Skeletal muscle satellite cell (primary cell): Measurements from ENCODE around the gene POLDIP2.

Experiments used
- H3K27me3 ChIP-seq: 2 replicates; pipeline ENCODE4 v1.7.0; 2013; ENCODE audit warnings: low read length; ENCODE audit not compliant: control insufficient read depth, insufficient read depth
- H3K36me3 ChIP-seq: 2 replicates; pipeline ENCODE4 v1.7.0; 2013; ENCODE audit warnings: mild to moderate bottlenecking, control low read depth, low read length; ENCODE audit not compliant: insufficient read depth
- H3K4me1 ChIP-seq: 2 replicates; pipeline ENCODE4 v1.7.0; 2013; ENCODE audit warnings: low read length; ENCODE audit not compliant: control insufficient read depth, insufficient read depth
- H3K4me2 ChIP-seq: 2 replicates; pipeline ENCODE4 v1.7.0; 2013; ENCODE audit warnings: mild to moderate bottlenecking, low read length
- H3K4me3 ChIP-seq: 2 replicates; pipeline ENCODE4 v1.7.0; 2013; ENCODE audit warnings: low read length
- H3K9ac ChIP-seq: 2 replicates; pipeline ENCODE4 v1.7.0; 2013; ENCODE audit warnings: mild to moderate bottlenecking, low read depth, low read length, moderate library complexity
- H3K9me3 ChIP-seq: replicated peaks from 2 replicates; pipeline ENCODE4 v1.7.0; 2013; ENCODE audit warnings: mild to moderate bottlenecking, control low read depth, low read length

POLDIP2 gene

GRCh38 chr17:28318759-28319597, 38.3 kb downstream of the POLDIP2 start, which contains the start of gene TMEM97:
TMEM97 (plus strand) TSS chr17:28319200; CDS start chr17:28319240, 40 bp downstream.
- peaks cover 2% of the 10 kb centered on the region for H3K27me3 ChIP-seq
- no peaks in the 10 kb centered on the region for H3K9me3 ChIP-seq
- H3K4me3 ChIP-seq, result peak within 1 kb of the TSS; percentile 80
- no peaks in the 10 kb centered on the region for H3K36me3 ChIP-seq
- H3K9ac ChIP-seq, result peak within 1 kb of the TSS; percentile 80
- peaks cover 21% of the 10 kb centered on the region for H3K4me1 ChIP-seq
- H3K4me2 ChIP-seq, result peak within 1 kb of the TSS; percentile 94

- Histone ChIP-seq H3K36me3 (no peaks in the 10 kb centered on the region), H3K4me3 (peak overlapping the region; percentile 80), H3K9me3 (no peaks in the 10 kb centered on the region), H3K27me3 (peaks cover 8% of the 10 kb centered on the region), H3K4me1 (peaks cover 21% of the 10 kb centered on the region), H3K4me2 (peak overlapping the region; percentile 94), H3K9ac (peak overlapping the region; percentile 33)
Observed at GRCh38 chr17:28317966-28318758, 39.2 kb downstream of the POLDIP2 start.

- peaks cover 21% of the 10 kb centered on the region for H3K4me1 ChIP-seq
- peaks cover 16% of the 10 kb centered on the region for H3K27me3 ChIP-seq
- H3K4me2 ChIP-seq, result no peak overlapping the region
- no peak overlapping the region for H3K4me3 ChIP-seq
- H3K36me3 ChIP-seq, result no peaks in the 10 kb centered on the region
- H3K9ac ChIP-seq, result no peak overlapping the region
- no peaks in the 10 kb centered on the region for H3K9me3 ChIP-seq
Observed at GRCh38 chr17:28317099-28317965, 40.0 kb downstream of the POLDIP2 start.

GRCh38 chr17:28315846-28316705, 41.3 kb downstream of the POLDIP2 start:
- Histone ChIP-seq H3K9ac (no peak overlapping the region), H3K9me3 (no peaks in the 10 kb centered on the region), H3K27me3 (peaks cover 19% of the 10 kb centered on the region), H3K4me2 (no peak overlapping the region), H3K4me1 (peaks cover 21% of the 10 kb centered on the region), H3K4me3 (no peak overlapping the region), H3K36me3 (no peaks in the 10 kb centered on the region)

- H3K36me3 ChIP-seq, result no peaks in the 10 kb centered on the region
- no peaks in the 10 kb centered on the region for H3K9me3 ChIP-seq
- peaks cover 25% of the 10 kb centered on the region for H3K27me3 ChIP-seq
- H3K4me1 ChIP-seq, result peaks cover 9% of the 10 kb centered on the region
- no peak overlapping the region for H3K4me3 ChIP-seq
- H3K4me2 ChIP-seq, result no peak overlapping the region
- H3K9ac ChIP-seq, result no peak overlapping the region
Observed at GRCh38 chr17:28313841-28314240, 43.5 kb downstream of the POLDIP2 start.

- no peak overlapping the region for H3K4me2 ChIP-seq
- no peaks in the 10 kb centered on the region for H3K36me3 ChIP-seq
- H3K27me3 ChIP-seq, result peaks cover 59% of the 10 kb centered on the region
- no peaks in the 10 kb centered on the region for H3K9me3 ChIP-seq
- no peaks in the 10 kb centered on the region for H3K4me1 ChIP-seq
- H3K9ac ChIP-seq, result no peak overlapping the region
- no peak overlapping the region for H3K4me3 ChIP-seq
Observed at GRCh38 chr17:28306954-28307401, 50.3 kb downstream of the POLDIP2 start.

- no peaks in the 10 kb centered on the region for H3K36me3 ChIP-seq
- H3K9ac ChIP-seq, result no peak overlapping the region
- H3K4me3 ChIP-seq, result no peak overlapping the region
- peaks cover 33% of the 10 kb centered on the region for H3K27me3 ChIP-seq
- no peaks in the 10 kb centered on the region for H3K4me1 ChIP-seq
- H3K9me3 ChIP-seq, result no peaks in the 10 kb centered on the region
- no peak overlapping the region for H3K4me2 ChIP-seq
Observed at GRCh38 chr17:28298449-28298848, 58.9 kb downstream of the POLDIP2 start.
